Neural cell (in vitro differentiated cells): Measurements from ENCODE around the gene CEBPA.

Experiments
- EP300 ChIP-seq: fragments of 450-650 bp; conservative IDR thresholded peaks from 2 replicates; pipeline ENCODE4 v1.6.1; 2014; ENCODE audit warnings: antibody characterized with exemption, mild to moderate bottlenecking, moderate library complexity; ENCODE audit not compliant: poor library complexity, severe bottlenecking
- EZH2 ChIP-seq: fragments of 200-600, 300-800 bp; shearing (Covaris generic), sonication (generic); IDR thresholded peaks from 2 replicates; pipeline ENCODE4 v1.6.1; 2014; ENCODE audit warnings: antibody characterized with exemption, low read length, borderline replicate concordance, mild to moderate bottlenecking; ENCODE audit not compliant: insufficient read depth, poor library complexity, severe bottlenecking
- MXI1 ChIP-seq: fragments of 450-650 bp; conservative IDR thresholded peaks from 2 replicates; pipeline ENCODE4 v1.6.1; 2014; ENCODE audit warnings: antibody characterized with exemption, mild to moderate bottlenecking; ENCODE audit not compliant: poor library complexity, severe bottlenecking
- POLR2AphosphoS5 ChIP-seq: IDR thresholded peaks from 2 replicates; pipeline ENCODE4 v1.6.1; 2012
- RAD21 ChIP-seq: fragments of 450-650 bp; conservative IDR thresholded peaks from 2 replicates; pipeline ENCODE4 v1.6.1; 2014; ENCODE audit warnings: antibody characterized with exemption, mild to moderate bottlenecking, moderate library complexity
- REST ChIP-seq: IDR thresholded peaks from 2 replicates; pipeline ENCODE4 v1.6.1; 2012; ENCODE audit warnings: borderline replicate concordance
- TF ChIP-seq, protein P1 (sequence below): fragments of 450-650 bp; IDR thresholded peaks from 2 replicates; pipeline ENCODE4 v1.5.1; 2014; ENCODE audit warnings: antibody characterized with exemption, mild to moderate bottlenecking, moderate library complexity; ENCODE audit not compliant: poor library complexity, severe bottlenecking

- TF ChIP-seq RAD21 = no peak
- no peak for TF ChIP-seq EP300
- TF ChIP-seq MXI1 = no peak
- no peak for TF ChIP-seq REST
- TF ChIP-seq, protein P1, sequence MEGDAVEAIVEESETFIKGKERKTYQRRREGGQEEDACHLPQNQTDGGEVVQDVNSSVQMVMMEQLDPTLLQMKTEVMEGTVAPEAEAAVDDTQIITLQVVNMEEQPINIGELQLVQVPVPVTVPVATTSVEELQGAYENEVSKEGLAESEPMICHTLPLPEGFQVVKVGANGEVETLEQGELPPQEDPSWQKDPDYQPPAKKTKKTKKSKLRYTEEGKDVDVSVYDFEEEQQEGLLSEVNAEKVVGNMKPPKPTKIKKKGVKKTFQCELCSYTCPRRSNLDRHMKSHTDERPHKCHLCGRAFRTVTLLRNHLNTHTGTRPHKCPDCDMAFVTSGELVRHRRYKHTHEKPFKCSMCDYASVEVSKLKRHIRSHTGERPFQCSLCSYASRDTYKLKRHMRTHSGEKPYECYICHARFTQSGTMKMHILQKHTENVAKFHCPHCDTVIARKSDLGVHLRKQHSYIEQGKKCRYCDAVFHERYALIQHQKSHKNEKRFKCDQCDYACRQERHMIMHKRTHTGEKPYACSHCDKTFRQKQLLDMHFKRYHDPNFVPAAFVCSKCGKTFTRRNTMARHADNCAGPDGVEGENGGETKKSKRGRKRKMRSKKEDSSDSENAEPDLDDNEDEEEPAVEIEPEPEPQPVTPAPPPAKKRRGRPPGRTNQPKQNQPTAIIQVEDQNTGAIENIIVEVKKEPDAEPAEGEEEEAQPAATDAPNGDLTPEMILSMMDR = no peak
- TF ChIP-seq EZH2 = no peak
- no peak for TF ChIP-seq POLR2AphosphoS5
Measured at GRCh38 chr19:33290082-33290815, 12.1 kb downstream of the CEBPA start.
